GM12878 (cell line): ENCODE measurements around the gene C1QTNF1. TPM values are rescaled to one million over a fixed set of nuclear protein-coding genes. Genes with fewer than 3 reads are reported as not detected.

ENCODE experiments used
- CHD4 ChIP-seq: fragments of 200-600 bp; sonication (generic); IDR thresholded peaks from 2 replicates; pipeline ENCODE4 v1.6.1; 2016; ENCODE audit warnings: mild to moderate bottlenecking
- EED ChIP-seq: sonication (generic); IDR thresholded peaks from 2 replicates; pipeline ENCODE4 v1.6.1; 2016; ENCODE audit warnings: antibody characterized with exemption, low read depth
- FOXK2 ChIP-seq: fragments of 450-650 bp; IDR thresholded peaks from 2 replicates; pipeline ENCODE4 v1.6.1; 2017; ENCODE audit warnings: mild to moderate bottlenecking, moderate library complexity
- JUNB ChIP-seq: IDR thresholded peaks from 2 replicates; pipeline ENCODE4 v1.6.1; 2016; ENCODE audit warnings: antibody characterized with exemption, mild to moderate bottlenecking
- LARP7 ChIP-seq: fragments of 450-650 bp; IDR thresholded peaks from 2 replicates; pipeline ENCODE4 v1.6.1; 2017; ENCODE audit warnings: mild to moderate bottlenecking
- MEF2B ChIP-seq: fragments of 450-650 bp; IDR thresholded peaks from 2 replicates; pipeline ENCODE4 v1.6.1; 2018; ENCODE audit warnings: mild to moderate bottlenecking, moderate library complexity; ENCODE audit not compliant: partially characterized antibody, poor library complexity, severe bottlenecking
- MXI1 ChIP-seq: fragments of 150-350 bp; IDR thresholded peaks from 2 replicates; pipeline ENCODE4 v1.6.1; 2011; ENCODE audit warnings: low read depth, mild to moderate bottlenecking, inconsistent platforms, low read length, improper control_type of control experiment
- NFYA ChIP-seq: IDR thresholded peaks from 2 replicates; pipeline ENCODE4 v1.6.1; 2011; ENCODE audit warnings: low read depth, mild to moderate bottlenecking, low read length, improper control_type of control experiment, borderline replicate concordance
- POLR2AphosphoS2 ChIP-seq: IDR thresholded peaks from 2 replicates; pipeline ENCODE4 v1.6.1; 2011; ENCODE audit warnings: low read depth, mild to moderate bottlenecking, low read length, improper control_type of control experiment, moderate library complexity
- RELA ChIP-seq: fragments of 450-650 bp; IDR thresholded peaks from 2 replicates; pipeline ENCODE4 v1.8.0; 2014; ENCODE audit warnings: borderline replicate concordance; ENCODE audit not compliant: partially characterized antibody
- SIX5 ChIP-seq: IDR thresholded peaks from 2 replicates; pipeline ENCODE4 v1.6.1; 2011; ENCODE audit warnings: mild to moderate bottlenecking, low read depth, low read length, moderate library complexity; ENCODE audit not compliant: severe bottlenecking
- SUPT20H ChIP-seq: IDR thresholded peaks from 2 replicates; pipeline ENCODE4 v1.6.1; 2011; ENCODE audit warnings: low read depth, mild to moderate bottlenecking, low read length, moderate library complexity, borderline replicate concordance; ENCODE audit not compliant: control insufficient read depth
- SUZ12 ChIP-seq: fragments of 200-600 bp; sonication (generic); IDR thresholded peaks from one replicate; pipeline ENCODE4 v1.6.1; 2018; ENCODE audit warnings: antibody characterized with exemption, mild to moderate bottlenecking; ENCODE audit not compliant: unreplicated experiment
- YBX1 ChIP-seq: fragments of 450-650 bp; IDR thresholded peaks from 2 replicates; pipeline ENCODE4 v1.6.1; 2016; ENCODE audit warnings: antibody characterized with exemption
- ZNF384 ChIP-seq: IDR thresholded peaks from 2 replicates; pipeline ENCODE4 v1.6.1; 2012; ENCODE audit warnings: low read depth, mild to moderate bottlenecking, low read length, improper control_type of control experiment, borderline replicate concordance
- polyA plus RNA-seq, 11 experiments: library from polyadenylated mRNA; depleted of rRNA in 4 of 11; unstranded in 6 of 11; stranded (reverse) in 5 of 11; fragments of >200 nt; fragmentation: Nextera tagmentation in 4 of 11; fragmentation: Illumina TruSeq in 1 of 11; extraction: Ambion mirVana in 4 of 11; extraction: Trizol in 1 of 11; gene quantifications; 1 replicate in 1 of 11; 2 replicates in 10 of 11; pipeline versions ENCODE4 v1.2.1 to v1.2.3, GENCODE V29; 2011 to 2016; ENCODE audit warnings: inconsistent platforms in 2 of 11, missing spikeins in 2 of 11, low read depth in 1 of 11
- total RNA-seq, 4 experiments: library from RNA; depleted of rRNA in 3 of 4; stranded (reverse); fragments of >200 nt in 3 of 4; fragmentation: Illumina TruSeq in 1 of 4; extraction: Trizol in 1 of 4; gene quantifications; 2 replicates each; pipeline versions ENCODE4 v1.2.1 to v1.2.3, GENCODE V29; 2013 to 2021
- TF ChIP-seq, protein P1 (sequence below): fragments of 450-650 bp; IDR thresholded peaks from 2 replicates; pipeline ENCODE4 v1.6.1; 2017; ENCODE audit warnings: mild to moderate bottlenecking, moderate library complexity
- TF ChIP-seq, protein P2 (sequence below): fragments of 150-350 bp; IDR thresholded peaks from 2 replicates; pipeline ENCODE4 v1.6.1; 2014; ENCODE audit warnings: mild to moderate bottlenecking, low read depth, low read length
- TF ChIP-seq, protein P3 (sequence below): fragments of 450-650 bp; IDR thresholded peaks from 2 replicates; pipeline ENCODE4 v1.6.1; 2016; ENCODE audit warnings: mild to moderate bottlenecking
- TF ChIP-seq, protein P4 (sequence below): IDR thresholded peaks from 2 replicates; pipeline ENCODE4 v1.6.1; 2012; ENCODE audit warnings: low read depth, low read length, improper control_type of control experiment

C1QTNF1 gene
- total and polyA plus RNA-seq, 10 of the 15 experiments (the other 5 are each of a cell fraction or from before 2014, with no cell fraction given), result 0.05 to 1.1 (median 0.15) TPM; not detected in 4

DNA sequence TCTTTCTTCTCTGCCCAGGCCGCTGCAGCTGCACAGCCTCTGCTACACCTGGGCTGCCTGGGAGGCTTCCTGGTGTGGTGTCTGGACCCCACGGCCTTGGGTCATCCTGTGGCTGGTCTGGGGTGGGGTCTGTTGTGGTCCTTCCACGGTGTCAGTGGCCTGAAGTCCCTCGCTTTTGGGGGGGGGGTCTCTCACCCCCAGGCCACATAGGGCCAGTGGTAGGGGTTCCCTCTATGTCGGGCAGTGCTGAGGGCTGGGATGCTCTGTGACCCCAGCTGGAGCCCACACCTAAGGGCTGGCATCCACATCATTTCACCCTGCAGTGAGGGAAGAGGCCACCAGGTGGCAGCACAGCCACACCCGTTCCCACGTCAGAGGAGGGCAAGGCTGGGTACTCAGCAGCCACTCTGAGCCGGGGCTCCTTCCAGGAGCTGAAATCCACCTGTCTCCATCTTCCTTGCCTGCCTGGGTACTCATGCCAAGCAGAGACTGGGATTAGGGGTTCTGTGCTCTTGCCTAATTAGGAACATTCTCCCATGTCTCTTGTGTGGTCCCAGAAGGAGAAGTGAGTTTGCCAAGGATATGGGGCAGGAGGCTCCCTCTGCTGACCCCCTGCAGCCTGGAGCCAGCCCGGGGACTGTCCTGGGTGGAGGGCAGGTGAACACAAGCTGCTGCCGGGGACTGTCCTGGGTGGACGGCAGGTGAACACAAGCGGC, 63.6 kb downstream of the C1QTNF1 start (continued):
- TF ChIP-seq, protein P1, sequence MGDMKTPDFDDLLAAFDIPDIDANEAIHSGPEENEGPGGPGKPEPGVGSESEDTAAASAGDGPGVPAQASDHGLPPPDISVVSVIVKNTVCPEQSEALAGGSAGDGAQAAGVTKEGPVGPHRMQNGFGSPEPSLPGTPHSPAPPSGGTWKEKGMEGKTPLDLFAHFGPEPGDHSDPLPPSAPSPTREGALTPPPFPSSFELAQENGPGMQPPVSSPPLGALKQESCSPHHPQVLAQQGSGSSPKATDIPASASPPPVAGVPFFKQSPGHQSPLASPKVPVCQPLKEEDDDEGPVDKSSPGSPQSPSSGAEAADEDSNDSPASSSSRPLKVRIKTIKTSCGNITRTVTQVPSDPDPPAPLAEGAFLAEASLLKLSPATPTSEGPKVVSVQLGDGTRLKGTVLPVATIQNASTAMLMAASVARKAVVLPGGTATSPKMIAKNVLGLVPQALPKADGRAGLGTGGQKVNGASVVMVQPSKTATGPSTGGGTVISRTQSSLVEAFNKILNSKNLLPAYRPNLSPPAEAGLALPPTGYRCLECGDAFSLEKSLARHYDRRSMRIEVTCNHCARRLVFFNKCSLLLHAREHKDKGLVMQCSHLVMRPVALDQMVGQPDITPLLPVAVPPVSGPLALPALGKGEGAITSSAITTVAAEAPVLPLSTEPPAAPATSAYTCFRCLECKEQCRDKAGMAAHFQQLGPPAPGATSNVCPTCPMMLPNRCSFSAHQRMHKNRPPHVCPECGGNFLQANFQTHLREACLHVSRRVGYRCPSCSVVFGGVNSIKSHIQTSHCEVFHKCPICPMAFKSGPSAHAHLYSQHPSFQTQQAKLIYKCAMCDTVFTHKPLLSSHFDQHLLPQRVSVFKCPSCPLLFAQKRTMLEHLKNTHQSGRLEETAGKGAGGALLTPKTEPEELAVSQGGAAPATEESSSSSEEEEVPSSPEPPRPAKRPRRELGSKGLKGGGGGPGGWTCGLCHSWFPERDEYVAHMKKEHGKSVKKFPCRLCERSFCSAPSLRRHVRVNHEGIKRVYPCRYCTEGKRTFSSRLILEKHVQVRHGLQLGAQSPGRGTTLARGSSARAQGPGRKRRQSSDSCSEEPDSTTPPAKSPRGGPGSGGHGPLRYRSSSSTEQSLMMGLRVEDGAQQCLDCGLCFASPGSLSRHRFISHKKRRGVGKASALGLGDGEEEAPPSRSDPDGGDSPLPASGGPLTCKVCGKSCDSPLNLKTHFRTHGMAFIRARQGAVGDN, result no peak
- TF ChIP-seq SUZ12, result no peak
- no peak for TF ChIP-seq EED
- no peak for TF ChIP-seq CHD4
- TF ChIP-seq, protein P2, sequence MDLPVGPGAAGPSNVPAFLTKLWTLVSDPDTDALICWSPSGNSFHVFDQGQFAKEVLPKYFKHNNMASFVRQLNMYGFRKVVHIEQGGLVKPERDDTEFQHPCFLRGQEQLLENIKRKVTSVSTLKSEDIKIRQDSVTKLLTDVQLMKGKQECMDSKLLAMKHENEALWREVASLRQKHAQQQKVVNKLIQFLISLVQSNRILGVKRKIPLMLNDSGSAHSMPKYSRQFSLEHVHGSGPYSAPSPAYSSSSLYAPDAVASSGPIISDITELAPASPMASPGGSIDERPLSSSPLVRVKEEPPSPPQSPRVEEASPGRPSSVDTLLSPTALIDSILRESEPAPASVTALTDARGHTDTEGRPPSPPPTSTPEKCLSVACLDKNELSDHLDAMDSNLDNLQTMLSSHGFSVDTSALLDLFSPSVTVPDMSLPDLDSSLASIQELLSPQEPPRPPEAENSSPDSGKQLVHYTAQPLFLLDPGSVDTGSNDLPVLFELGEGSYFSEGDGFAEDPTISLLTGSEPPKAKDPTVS, result no peak
- TF ChIP-seq ZNF384, result no peak
- TF ChIP-seq POLR2AphosphoS2, result no peak
- no peak for TF ChIP-seq JUNB
- TF ChIP-seq MXI1, result no peak
- TF ChIP-seq FOXK2, result no peak
- no peak for TF ChIP-seq LARP7
- TF ChIP-seq, protein P3, sequence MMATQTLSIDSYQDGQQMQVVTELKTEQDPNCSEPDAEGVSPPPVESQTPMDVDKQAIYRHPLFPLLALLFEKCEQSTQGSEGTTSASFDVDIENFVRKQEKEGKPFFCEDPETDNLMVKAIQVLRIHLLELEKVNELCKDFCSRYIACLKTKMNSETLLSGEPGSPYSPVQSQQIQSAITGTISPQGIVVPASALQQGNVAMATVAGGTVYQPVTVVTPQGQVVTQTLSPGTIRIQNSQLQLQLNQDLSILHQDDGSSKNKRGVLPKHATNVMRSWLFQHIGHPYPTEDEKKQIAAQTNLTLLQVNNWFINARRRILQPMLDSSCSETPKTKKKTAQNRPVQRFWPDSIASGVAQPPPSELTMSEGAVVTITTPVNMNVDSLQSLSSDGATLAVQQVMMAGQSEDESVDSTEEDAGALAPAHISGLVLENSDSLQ, result no peak
- TF ChIP-seq RELA, result peak; percentile 24
- TF ChIP-seq SIX5, result no peak
- TF ChIP-seq SUPT20H, result no peak
- TF ChIP-seq, protein P4, sequence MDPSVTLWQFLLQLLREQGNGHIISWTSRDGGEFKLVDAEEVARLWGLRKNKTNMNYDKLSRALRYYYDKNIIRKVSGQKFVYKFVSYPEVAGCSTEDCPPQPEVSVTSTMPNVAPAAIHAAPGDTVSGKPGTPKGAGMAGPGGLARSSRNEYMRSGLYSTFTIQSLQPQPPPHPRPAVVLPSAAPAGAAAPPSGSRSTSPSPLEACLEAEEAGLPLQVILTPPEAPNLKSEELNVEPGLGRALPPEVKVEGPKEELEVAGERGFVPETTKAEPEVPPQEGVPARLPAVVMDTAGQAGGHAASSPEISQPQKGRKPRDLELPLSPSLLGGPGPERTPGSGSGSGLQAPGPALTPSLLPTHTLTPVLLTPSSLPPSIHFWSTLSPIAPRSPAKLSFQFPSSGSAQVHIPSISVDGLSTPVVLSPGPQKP, result no peak
- no peak for TF ChIP-seq MEF2B
- no peak for TF ChIP-seq YBX1
- no peak for TF ChIP-seq NFYA
